Panc1 (cell line): Measurements from ENCODE around the gene CASP2. TPM values are rescaled to one million over a fixed set of nuclear protein-coding genes. Genes with fewer than 3 reads are reported as not detected.

Experiments
- ATAC-seq: fragments of 200-7000 bp; cut with Tn5 transposase; 2 replicates; pipeline ENCODE4 v1.9.1; 2020; ENCODE audit warnings: mild to moderate bottlenecking, moderate library complexity
- BruUV-seq: library from RNA; stranded (reverse); fragments of 400-500 nt; replicated peaks from 2 replicates; lab custom pipeline; 2021; lab: Mats Ljungman, UMichigan
- CTCF ChIA-PET: fragments of 300-600 bp; sonication (Branson Sonifier 250); formaldehyde crosslinking; loops from one replicate; lab custom pipeline; 2022; ENCODE audit warnings: antibody characterized with exemption; lab: Charles Lee
- POLR2A ChIA-PET: fragments of 300-600 bp; sonication (Branson Sonifier 250); formaldehyde crosslinking; loops from one replicate; lab custom pipeline; 2022; ENCODE audit warnings: antibody characterized with exemption; lab: Charles Lee
- DNase-seq: peaks from one replicate; pipeline ENCODE4 v3.0.0-alpha.2; 2010; ENCODE audit warnings: low read depth, low spot score
- H3K27ac ChIP-seq: 2 replicates; pipeline ENCODE4 v1.5.1; 2011; ENCODE audit warnings: mild to moderate bottlenecking, low read length, inconsistent platforms
- H3K27me3 ChIP-seq: fragments of 200-500 bp; sonication (Bioruptor generic); 2 replicates; pipeline ENCODE4 v1.6.0; 2014; ENCODE audit warnings: low read length, inconsistent platforms; ENCODE audit not compliant: control insufficient read depth, insufficient read depth
- H3K36me3 ChIP-seq: fragments of 200-500 bp; sonication (Bioruptor generic); 2 replicates; pipeline ENCODE4 v1.5.1; 2014; ENCODE audit warnings: inconsistent platforms, mild to moderate bottlenecking, low read length, moderate library complexity; ENCODE audit not compliant: control insufficient read depth, insufficient read depth
- H3K4me1 ChIP-seq: 2 replicates; pipeline ENCODE4 v1.5.1; 2011; ENCODE audit warnings: inconsistent platforms, mild to moderate bottlenecking, low read length, moderate library complexity; ENCODE audit not compliant: control insufficient read depth, insufficient read depth
- H3K4me3 ChIP-seq, 2 experiments: 2 replicates each; pipeline ENCODE4 v1.5.1; 2011 to 2012; ENCODE audit warnings: low read depth in 2 of 2, low read length in 2 of 2, mild to moderate bottlenecking in 2 of 2, inconsistent platforms in 1 of 2, moderate library complexity in 1 of 2
- H3K9me3 ChIP-seq: fragments of 200-500 bp; sonication (Bioruptor generic); 2 replicates; pipeline ENCODE4 v1.5.1; 2014; ENCODE audit warnings: low read depth, mild to moderate bottlenecking, inconsistent platforms, low read length, moderate library complexity; ENCODE audit not compliant: control insufficient read depth, insufficient read depth
- POLR2AphosphoS5 ChIP-seq: IDR thresholded peaks from 2 replicates; pipeline ENCODE4 v1.6.1; 2012; ENCODE audit warnings: mild to moderate bottlenecking, low read depth, low read length, moderate library complexity
- SIN3A ChIP-seq: IDR thresholded peaks from 2 replicates; pipeline ENCODE4 v1.6.1; 2012; ENCODE audit warnings: low read depth, mild to moderate bottlenecking, low read length, moderate library complexity, borderline replicate concordance; ENCODE audit not compliant: insufficient read depth
- TCF7L2 ChIP-seq: IDR thresholded peaks from 2 replicates; pipeline ENCODE4 v1.6.1; 2011; ENCODE audit warnings: mild to moderate bottlenecking, low read depth, low read length, inconsistent platforms
- in situ Hi-C: cut with HindIII; loops from 2 replicates; pipeline ENCODE4 v1.10.0; 2016; ENCODE audit warnings: low sequenced_read_pairs, low pct_unique_long_range_greater_than_20kb
- intact Hi-C: fragments of 100-400 bp; cut with micrococcal nuclease; formaldehyde crosslinking; loops from one replicate; pipeline ENCODE4 v1.10.0; 2022; ENCODE audit not compliant: unreplicated experiment
- total RNA-seq: library from RNA; stranded (reverse); gene quantifications from one replicate; pipeline ENCODE4 v1.2.1, GENCODE V29; 2021; ENCODE audit not compliant: unreplicated experiment
- TF ChIP-seq, protein P1 (sequence below): fragments of 450-650 bp; IDR thresholded peaks from 2 replicates; pipeline ENCODE4 v1.5.1; 2017; ENCODE audit warnings: mild to moderate bottlenecking
- TF ChIP-seq, protein P2 (sequence below), 2 experiments: IDR thresholded peaks; 2 replicates each; pipeline ENCODE4 v1.6.1; 2011 to 2012; ENCODE audit warnings: low read depth in 2 of 2, control low read depth in 1 of 2, low read length in 1 of 2, mild to moderate bottlenecking in 1 of 2, moderate library complexity in 1 of 2; ENCODE audit not compliant: insufficient read depth in 1 of 2

The CASP2 gene
- total RNA-seq, 1 experiment from 2014 or later = 47.4 TPM

DNA sequence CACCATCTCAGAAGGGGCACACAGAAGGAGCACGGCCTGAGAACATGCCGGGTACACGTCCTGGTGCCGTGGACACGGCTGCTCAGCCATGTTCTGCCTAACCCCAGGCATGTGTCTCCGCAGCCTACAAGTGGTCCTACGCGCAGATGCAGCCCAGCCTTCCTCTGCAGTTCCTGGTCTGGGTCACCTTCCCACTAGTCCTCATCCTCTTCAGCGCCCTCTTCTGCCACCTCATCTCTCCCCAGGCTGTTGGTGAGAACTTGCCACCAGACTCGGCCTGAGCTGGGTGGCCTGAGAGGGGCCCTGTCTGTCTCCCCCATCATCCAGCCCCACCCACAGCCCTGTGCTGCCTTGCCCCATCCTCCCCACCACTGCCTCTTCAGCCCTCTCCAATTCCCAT is 33.1 kb downstream of the CASP2 start:
- Histone ChIP-seq H3K36me3 (no peaks in the 10 kb centered on the region), H3K4me3 (no peak overlapping the region), H3K27me3 (no peaks in the 10 kb centered on the region; the same call in 1 of the 2 replicates), H3K27ac (no peak overlapping the region), H3K4me1 (no peaks in the 10 kb centered on the region), H3K9me3 (no peaks in the 10 kb centered on the region)
- TF ChIP-seq, protein P1, sequence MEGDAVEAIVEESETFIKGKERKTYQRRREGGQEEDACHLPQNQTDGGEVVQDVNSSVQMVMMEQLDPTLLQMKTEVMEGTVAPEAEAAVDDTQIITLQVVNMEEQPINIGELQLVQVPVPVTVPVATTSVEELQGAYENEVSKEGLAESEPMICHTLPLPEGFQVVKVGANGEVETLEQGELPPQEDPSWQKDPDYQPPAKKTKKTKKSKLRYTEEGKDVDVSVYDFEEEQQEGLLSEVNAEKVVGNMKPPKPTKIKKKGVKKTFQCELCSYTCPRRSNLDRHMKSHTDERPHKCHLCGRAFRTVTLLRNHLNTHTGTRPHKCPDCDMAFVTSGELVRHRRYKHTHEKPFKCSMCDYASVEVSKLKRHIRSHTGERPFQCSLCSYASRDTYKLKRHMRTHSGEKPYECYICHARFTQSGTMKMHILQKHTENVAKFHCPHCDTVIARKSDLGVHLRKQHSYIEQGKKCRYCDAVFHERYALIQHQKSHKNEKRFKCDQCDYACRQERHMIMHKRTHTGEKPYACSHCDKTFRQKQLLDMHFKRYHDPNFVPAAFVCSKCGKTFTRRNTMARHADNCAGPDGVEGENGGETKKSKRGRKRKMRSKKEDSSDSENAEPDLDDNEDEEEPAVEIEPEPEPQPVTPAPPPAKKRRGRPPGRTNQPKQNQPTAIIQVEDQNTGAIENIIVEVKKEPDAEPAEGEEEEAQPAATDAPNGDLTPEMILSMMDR = no peak
- TF ChIP-seq SIN3A = no peak
- no peak for TF ChIP-seq TCF7L2
- TF ChIP-seq, protein P2, sequence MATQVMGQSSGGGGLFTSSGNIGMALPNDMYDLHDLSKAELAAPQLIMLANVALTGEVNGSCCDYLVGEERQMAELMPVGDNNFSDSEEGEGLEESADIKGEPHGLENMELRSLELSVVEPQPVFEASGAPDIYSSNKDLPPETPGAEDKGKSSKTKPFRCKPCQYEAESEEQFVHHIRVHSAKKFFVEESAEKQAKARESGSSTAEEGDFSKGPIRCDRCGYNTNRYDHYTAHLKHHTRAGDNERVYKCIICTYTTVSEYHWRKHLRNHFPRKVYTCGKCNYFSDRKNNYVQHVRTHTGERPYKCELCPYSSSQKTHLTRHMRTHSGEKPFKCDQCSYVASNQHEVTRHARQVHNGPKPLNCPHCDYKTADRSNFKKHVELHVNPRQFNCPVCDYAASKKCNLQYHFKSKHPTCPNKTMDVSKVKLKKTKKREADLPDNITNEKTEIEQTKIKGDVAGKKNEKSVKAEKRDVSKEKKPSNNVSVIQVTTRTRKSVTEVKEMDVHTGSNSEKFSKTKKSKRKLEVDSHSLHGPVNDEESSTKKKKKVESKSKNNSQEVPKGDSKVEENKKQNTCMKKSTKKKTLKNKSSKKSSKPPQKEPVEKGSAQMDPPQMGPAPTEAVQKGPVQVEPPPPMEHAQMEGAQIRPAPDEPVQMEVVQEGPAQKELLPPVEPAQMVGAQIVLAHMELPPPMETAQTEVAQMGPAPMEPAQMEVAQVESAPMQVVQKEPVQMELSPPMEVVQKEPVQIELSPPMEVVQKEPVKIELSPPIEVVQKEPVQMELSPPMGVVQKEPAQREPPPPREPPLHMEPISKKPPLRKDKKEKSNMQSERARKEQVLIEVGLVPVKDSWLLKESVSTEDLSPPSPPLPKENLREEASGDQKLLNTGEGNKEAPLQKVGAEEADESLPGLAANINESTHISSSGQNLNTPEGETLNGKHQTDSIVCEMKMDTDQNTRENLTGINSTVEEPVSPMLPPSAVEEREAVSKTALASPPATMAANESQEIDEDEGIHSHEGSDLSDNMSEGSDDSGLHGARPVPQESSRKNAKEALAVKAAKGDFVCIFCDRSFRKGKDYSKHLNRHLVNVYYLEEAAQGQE (IDR thresholded peaks at IDR 0.05; ENCODE audit: insufficient read depth in 1 of 2, low read depth in 2 of 2, low read length in 1 of 2) = no peak
- no peak for TF ChIP-seq POLR2AphosphoS5
- ATAC-seq (no peak), DNase-seq (no peak)
- POLR2A ChIA-PET = no interaction called here
- CTCF ChIA-PET = no interaction called here
- intact Hi-C loops = no loop called here
- BruUV-seq = no TSS peak
- in situ Hi-C loops = no loop called here

DNA sequence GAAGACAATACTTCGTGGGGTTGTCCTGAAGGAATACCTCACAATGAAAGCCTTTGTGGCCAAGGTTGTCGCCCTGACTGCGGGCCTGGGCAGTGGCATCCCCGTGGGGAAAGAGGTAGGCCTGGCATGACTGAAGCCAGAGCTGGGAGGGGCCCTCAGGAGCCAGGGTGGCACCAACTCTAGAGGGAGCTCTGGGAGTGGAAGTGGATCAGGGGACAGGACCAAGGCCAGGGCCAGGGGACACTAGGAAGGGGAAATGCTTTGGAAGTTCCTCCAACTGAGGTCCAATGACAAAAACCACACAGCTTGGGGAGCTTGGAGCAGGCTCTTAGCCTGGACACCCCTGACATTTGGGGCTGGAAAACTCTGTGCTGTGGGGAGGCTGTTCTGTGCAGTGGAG is 33.6 kb downstream of the CASP2 start:
- DNase-seq (no peak), ATAC-seq (peak; percentile 65; the same call in 1 of the 2 replicates)
- intact Hi-C loops = no loop called here
- no peak for TF ChIP-seq POLR2AphosphoS5
- no peak for TF ChIP-seq SIN3A
- TF ChIP-seq, protein P1 = peak; percentile 58
- TF ChIP-seq TCF7L2 = no peak
- TF ChIP-seq, protein P2 (IDR thresholded peaks at IDR 0.05; ENCODE audit: insufficient read depth in 1 of 2, low read depth in 2 of 2, low read length in 1 of 2) = peak; percentile 76 to 81
- POLR2A ChIA-PET = no interaction called here
- in situ Hi-C loops = no loop called here
- no peaks in the 10 kb centered on the region; the same call in 1 of the 2 replicates for H3K27me3 ChIP-seq
- no peaks in the 10 kb centered on the region for H3K4me1 ChIP-seq
- no peaks in the 10 kb centered on the region for H3K9me3 ChIP-seq
- no peaks in the 10 kb centered on the region for H3K36me3 ChIP-seq
- H3K4me3 ChIP-seq = no peak overlapping the region
- BruUV-seq = no TSS peak
- H3K27ac ChIP-seq = no peak overlapping the region
- CTCF ChIA-PET = interaction anchor here (0.6 kb wide), 2 partner anchors 48 to 95 kb away, joined by 3 read pairs; no protein-coding TSS in a partner anchor
